ENCODE measurements around the gene TECPR2.
"Not testable (repeated sequence)": the region's sequence is repeated elsewhere in the genome, so short reads cannot be mapped to it uniquely, and the experiment has no call there.

Gene TECPR2

DNA sequence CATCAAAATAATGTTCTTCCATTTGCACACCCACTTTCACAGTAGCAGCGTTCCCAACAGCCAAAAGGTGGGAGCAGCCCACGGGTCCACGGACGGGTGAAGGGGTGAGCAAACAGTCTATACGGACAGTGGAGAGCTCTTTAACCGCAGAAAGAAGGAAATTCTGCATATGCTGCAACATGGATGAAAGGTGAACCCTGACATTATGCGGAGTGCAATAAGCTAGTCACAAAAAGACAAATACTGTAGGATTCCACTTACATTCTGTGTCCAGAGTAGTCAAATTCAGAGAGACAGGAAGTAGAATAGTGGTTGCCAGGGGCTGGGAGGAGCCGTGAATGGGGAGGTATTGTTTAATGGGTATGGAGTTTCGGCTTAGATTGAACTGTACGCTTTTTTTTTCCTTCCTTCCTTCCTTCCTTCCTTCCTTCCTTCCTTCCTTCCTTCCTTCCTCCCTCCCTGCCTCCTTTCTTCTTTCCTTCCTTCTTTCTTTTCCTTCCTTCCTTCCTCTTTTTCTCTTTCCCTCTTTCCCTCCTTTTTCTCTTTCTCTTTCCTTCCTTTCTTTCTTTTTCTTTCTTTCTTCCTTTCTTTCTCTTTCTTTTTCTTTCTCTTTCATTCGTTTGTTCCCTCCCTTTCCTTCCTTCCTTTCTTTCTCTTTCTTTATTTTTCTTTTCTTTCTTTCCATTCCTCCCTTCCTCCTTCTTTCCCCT lies 162.6 kb downstream of the TECPR2 start:
- DNase-seq: peak in 5 of 58 donors; percentile 25 to 69 (median 53)

DNA sequence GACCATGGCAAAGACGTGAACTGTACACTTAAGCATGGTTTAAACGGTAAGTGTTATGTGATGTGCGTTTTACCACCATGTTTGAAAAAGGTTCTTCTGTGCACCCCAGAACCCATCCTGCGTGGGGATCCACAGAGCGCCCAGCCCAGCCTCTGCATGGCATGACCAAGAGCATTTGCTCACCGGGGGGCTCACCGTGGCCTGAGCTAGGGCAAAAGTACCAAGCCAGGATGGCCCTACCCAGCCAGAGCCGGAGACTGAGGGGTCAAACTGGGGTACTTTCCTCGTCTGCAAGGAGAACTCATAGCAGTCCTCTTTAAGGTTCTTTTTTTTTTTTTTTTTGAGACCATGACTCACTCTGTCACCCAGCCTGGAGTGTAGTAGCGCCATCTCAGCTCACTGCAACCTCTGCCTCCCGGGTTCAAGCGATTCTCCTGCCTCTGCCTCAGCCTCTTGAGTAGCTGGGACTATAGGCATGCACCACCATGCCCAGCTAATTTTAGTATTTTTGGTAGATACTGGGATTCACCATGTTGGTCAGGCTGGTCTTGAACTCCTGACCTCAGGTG lies 163.3 kb downstream of the TECPR2 start:
- DNase-seq: no peak

DNA sequence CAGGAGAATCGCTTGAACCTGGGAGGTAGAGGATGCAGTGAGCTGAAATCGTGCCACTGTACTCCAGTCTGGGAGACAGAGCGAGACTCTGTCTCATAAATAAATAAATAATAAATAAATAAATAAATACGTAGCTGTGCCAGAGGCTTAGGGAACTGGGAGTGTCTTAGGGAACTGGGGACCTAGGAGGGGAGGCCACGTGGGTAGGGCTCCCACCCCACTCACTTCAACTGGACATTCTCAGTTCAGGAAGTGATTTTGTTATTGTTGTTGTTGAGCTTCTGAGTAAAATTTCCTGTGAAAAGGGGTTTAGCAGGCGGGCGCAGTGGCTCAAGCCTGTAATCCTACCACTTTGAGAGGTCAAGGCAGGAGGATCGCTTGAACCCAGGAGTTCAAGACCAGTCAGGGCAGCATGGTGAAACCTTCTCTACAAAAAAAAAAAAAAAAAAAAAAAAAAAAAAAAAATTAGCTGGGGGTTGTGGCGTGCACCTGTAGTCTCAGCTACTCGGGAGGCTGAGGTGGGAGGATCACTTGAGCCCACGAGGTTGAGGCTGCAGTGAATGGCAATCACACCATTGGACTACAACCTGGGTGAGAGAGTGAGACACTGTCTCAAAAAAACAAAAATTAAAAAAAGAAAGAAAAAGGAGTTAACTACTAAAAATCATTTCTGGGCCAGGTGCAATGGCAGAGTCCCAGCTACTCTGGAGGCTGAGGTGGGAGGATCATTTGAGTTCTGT lies 165.9 kb downstream of the TECPR2 start:
- DNase-seq: no peak

- DNase-seq: no peak
Observed at GRCh38 chr14:102530828-102531478, 168.2 kb downstream of the TECPR2 start.

GRCh38 chr14:102532204-102532658 lies 169.5 kb downstream of the TECPR2 start:
- DNase-seq: no peak

- DNase-seq: no peak
Observed at GRCh38 chr14:102537981-102538601, 175.3 kb downstream of the TECPR2 start.

DNA sequence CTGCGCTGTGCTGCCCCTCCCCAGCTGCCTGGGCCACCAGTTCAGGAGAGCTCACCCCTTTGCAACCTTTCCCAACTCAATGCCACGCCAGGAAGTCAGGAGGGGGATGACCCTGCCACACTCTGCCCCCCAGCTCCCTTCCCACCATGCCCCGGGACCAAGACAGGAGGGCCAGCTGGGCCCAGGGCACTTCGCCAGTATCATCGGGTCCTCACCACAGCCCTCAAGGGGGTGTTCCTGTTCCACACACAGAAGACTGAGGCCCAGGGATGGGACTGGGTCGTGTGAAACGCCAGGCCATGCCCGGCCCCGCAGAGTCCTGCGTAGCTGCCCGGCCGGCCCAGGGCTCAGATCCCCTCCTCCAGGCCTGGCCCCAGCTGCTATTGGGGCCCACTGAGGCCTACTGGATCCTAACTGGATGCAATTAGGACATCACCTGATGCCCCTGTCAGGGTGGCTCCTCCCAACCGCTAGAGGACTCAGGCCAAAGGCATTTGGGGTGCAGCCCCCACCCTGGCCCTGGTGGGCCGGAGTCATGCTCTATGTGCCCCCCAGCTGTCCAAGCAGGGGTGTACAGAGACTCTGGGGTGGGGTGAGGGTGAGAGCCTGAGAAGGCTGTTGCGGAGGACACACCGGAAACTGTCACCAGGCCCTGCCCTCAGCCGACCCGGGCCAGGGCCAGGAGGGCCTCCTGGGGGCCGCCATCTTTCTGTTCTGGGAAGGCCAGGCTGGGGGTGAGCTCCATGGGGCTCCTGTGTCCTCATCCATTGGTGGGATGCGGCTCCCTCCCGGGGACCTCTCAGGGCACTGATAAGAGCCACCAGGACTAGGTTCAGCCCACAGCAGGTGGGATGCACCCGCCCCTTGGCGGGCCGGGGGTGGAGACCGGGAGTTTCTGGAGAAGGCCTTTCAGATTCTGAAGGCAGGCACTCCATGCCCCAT lies 176.1 kb downstream of the TECPR2 start:
- no peak for DNase-seq

- no peak for DNase-seq
Observed at GRCh38 chr14:102539544-102540314, 177.0 kb downstream of the TECPR2 start.

DNA sequence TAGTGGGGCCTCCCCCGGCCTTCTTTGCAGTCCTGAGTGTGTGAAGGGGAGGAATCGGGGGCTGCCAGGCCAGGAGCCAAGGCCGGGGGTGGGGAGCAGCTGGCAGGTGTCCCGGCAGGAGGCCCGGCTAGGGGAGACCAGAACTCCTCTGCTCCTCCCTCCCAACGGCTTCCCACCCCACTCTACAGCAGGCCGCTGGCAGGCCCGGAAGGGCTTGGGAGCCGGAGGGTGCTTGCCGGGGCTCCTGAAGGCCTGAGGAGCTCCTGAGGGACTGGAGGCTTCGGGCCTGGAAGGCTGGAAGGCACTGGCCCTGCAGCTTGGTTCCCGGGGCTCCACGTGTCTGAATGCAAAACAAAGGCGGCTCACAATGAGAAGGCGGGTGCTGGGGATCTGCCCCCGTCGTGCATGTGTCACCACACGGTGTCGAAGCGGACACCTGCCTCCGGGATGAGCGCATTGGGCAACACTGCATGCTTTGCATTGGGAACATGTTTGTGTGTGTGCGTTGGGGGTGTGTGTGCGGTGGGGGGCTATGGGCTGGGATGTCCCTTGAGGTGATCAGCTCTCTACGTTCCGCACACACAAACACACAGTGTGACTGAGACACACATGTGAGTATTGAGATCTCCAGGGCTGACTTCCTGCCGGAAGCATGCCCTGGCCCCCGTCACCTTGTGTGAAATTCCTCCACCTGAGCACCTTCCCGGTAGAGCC lies 177.7 kb downstream of the TECPR2 start:
- no peak for DNase-seq

GRCh38 chr14:102541029-102541491 lies 178.3 kb downstream of the TECPR2 start:
- DNase-seq: not testable (repeated sequence)

DNA sequence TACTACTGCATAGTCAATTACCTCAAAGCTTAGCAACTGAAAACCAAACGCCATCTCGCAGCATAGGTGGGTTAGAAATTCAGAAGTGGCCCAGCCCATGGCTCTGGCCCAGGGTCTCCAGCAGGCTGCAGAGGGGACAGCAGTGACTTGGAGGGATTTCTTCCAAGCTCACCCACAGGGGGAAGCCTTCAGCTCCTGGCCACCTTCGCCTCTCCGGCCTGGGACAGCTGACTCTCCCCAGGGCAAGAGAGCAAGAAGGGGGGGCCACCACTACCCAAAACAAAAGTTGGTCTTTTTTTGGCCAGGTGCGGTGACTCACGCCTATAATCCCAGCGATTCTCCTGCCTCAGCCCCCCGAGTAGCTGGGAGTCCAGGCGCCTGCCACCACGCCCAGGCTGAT lies 179.0 kb downstream of the TECPR2 start:
- no peak for DNase-seq

- no peak for DNase-seq
Observed at GRCh38 chr14:102544046-102544746, 181.5 kb downstream of the TECPR2 start.

GRCh38 chr14:102544747-102545460 lies 182.2 kb downstream of the TECPR2 start:
- no peak for DNase-seq

DNA sequence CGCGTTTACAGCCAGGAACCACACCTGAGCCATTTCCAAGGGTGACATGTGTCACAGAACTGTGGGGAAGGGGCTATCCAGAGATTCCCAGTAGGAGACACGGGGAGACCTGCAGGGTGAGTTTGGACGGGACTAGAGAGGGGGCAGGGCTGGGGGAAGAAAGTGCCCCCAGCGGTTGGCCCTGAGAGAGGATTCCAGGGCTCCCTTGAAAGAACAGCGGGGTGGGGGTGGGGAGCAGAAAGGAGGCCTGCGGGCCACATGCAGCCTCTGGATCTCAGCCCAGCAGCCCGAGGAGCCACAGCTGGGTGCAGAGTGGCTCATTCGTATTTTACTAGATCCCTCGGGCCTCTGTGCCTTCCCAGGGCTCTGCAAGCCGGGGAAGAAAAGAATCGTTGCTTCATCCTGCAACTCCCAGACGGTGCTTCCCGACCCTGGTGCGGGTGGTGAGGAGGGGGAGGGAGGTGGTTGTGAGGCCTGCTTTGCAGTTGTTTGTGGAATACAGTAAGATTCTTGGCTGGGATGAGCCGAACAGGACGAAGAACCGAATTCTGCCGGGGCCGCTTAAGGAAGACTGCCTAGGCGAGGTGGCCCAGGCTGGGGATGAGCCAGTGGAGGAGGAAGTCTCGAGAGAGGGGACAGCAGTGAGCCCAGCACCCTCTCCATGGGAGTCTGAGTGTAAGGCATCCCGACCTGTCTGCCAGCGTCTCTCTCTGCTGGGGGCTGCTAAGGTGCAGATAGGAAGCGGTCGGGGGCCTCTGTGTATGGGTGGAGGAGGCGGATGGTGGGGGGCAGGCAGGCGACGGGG lies 182.9 kb downstream of the TECPR2 start:
- no peak for DNase-seq

DNA sequence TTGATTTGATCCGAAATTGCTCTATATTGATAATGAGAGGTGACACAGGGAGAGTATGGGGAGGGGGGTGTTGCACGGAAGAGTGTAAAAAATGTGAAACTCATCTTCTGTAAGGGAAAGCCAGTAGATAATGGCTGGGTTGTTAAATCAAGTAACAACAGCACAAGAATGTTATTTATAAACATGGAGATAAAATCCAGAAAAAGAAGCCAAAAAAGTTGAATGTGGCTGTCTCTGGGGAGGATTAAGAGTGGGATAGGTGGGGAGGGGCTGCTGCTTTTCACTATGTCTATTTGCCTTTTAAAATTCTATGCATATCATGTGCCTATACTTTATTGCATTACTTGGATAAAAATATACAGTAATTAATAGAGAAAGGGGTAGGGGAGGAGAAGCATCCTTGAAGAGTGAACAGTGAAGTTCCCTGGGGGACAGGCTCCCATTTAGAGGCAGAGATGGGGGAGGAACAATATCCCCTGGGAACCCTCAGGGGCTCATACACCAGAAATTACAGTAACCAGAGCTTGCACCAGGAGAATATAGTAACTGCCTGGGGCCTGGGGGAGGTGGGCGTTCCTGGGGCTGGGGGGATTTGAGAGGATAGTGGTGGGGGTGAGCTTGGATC lies 186.0 kb downstream of the TECPR2 start:
- DNase-seq: no peak

DNA sequence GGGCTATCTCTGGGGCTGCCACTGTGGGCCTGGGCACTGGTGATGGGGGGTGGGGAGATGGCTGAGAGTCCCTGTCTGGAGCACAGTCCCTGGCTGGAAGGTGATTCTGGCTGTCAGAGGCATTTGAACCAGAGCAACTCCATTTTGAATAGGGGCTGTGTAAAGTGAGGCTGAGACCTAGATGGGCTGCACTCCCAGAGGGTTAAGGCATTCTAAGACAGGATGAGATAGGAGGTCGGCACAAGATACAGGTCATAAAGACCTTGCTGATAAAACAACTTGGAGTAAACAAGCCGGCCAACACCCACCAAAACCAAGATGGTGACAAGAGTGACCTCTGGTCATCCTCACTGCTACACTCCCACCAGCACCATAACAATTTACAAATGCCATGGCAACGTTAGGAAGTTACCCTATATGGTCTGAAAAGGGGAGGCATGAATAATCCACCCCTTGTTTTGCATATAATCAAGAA lies 188.2 kb downstream of the TECPR2 start:
- not testable (repeated sequence) for DNase-seq
